ENCODE data around the gene LRRC3. TPM values are rescaled to one million over a fixed set of nuclear protein-coding genes. Genes with fewer than 3 reads are reported as not detected.

Gene LRRC3
- total RNA-seq, 1 experiment from 2014 or later, result not detected

DNA sequence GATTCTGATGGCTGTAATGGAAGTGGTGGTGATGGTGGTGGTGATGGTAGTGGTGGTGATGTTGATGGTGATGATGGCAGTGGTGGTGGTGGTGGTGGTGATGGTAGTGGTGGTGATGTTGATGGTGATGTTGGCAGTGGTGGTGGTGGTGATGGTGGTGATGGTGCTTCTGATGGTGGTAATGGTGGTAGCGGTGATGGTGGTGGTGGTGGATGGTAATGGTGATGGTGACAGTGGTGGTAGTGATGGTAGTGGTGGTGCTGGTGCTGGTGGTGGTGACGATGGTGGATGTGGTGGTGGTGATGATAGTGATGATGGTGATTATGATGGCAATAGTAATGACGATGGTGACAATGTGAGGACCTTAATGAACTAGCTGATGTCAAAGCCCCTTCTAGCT is 35.6 kb upstream of the LRRC3 start:
- no peak overlapping the region for H3K27ac ChIP-seq
- DNase-seq, result no peak
- H3K4me1 ChIP-seq, result no peaks in the 10 kb centered on the region
- H3K36me3 ChIP-seq, result no peaks in the 10 kb centered on the region
- H3K4me3 ChIP-seq, result no peak overlapping the region
- H3K9me3 ChIP-seq (replicated peaks), result no peaks in the 10 kb centered on the region
- no peaks in the 10 kb centered on the region for H3K27me3 ChIP-seq

DNA sequence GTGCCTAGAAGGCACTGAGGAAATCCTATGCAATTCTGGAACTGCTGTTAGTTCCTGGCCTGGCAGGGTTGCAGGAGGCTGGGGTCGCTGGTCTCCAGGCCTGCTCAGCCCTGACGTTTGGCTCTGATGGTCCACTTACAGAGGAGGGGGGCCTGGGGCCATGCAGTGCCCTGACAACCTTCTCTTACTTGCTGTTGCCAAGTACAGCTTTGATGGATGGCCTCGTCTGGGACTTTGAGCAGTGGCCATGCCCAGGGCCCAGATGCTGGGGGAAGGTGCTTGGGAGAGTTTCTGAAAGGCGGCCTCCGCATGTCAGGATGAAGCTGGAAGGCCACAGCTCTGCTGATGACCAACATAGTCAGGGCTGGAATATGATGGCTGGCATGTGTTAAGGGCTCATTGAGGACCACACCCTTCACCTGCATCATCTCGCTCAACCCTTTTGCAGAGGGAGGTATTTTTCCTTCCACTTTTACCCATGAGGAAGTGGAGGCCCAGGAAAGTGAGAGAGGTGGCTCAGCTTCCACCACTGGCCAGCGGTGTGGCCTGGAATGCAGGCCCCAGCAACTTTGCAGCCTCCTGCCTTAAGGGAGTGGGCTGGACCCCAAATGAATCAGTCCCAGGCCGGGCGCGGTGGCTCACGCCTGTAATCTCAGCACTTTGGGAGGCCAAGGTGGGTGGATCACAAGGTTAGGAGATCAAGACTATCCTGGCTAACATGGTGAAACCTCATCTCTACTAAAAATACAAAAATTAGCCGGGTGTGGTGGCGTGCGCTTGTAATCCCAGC is 34.7 kb upstream of the LRRC3 start:
- no peak overlapping the region for H3K4me3 ChIP-seq
- no peaks in the 10 kb centered on the region for H3K4me1 ChIP-seq
- H3K27ac ChIP-seq, result no peak overlapping the region
- no peak for DNase-seq
- no peaks in the 10 kb centered on the region for H3K9me3 ChIP-seq (replicated peaks)
- H3K36me3 ChIP-seq, result no peaks in the 10 kb centered on the region
- H3K27me3 ChIP-seq, result no peaks in the 10 kb centered on the region

DNA sequence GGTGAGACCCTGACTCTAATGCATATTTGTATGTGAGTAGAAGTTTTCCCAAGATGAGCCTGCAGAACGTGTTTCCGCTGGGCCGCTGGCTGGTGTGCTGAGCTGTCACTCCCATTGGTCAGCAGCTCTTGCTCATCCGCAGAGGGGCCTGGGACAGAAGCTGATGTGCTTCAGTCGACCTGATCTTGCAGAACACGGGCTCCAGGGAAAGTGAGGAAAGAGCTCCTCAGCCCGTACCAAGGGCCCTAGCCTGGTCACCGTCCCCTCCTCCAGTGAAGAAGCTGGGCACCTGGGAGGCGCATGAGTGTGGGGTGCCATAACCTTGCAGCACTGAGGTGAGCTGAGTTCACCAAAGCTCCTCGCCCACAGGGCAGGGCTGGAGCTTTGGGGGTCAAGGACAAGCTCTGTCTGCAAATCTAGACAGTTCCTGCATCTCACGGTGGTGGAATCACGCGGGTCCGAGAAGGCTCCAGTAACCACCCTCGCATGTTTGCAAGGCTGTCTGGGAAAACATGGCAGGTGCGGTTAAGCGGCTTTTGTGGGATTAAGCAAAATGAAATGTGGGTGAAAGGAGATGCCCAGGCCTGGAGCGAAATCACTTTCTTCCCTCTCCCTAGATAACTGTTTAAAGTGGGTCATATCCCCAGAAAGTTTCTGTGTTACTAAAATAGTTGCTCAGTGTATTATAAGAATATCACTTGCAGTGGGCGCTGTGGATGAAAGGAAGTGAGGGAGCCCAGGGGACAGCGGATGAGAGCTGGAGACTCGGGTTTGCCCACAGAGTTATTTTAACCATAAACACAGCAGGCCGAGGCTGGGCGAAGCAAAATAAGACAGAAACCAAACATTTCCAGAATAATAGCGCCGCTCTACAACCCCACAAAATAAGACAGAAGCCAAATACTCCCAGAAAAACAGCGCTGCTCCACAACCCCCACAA is 33.1 kb upstream of the LRRC3 start:
- Histone ChIP-seq H3K9me3 (replicated peaks) (no peaks in the 10 kb centered on the region), H3K4me1 (no peaks in the 10 kb centered on the region), H3K36me3 (no peaks in the 10 kb centered on the region), H3K4me3 (no peak overlapping the region), H3K27ac (no peak overlapping the region), H3K27me3 (no peaks in the 10 kb centered on the region)
- DNase-seq, result no peak

DNA sequence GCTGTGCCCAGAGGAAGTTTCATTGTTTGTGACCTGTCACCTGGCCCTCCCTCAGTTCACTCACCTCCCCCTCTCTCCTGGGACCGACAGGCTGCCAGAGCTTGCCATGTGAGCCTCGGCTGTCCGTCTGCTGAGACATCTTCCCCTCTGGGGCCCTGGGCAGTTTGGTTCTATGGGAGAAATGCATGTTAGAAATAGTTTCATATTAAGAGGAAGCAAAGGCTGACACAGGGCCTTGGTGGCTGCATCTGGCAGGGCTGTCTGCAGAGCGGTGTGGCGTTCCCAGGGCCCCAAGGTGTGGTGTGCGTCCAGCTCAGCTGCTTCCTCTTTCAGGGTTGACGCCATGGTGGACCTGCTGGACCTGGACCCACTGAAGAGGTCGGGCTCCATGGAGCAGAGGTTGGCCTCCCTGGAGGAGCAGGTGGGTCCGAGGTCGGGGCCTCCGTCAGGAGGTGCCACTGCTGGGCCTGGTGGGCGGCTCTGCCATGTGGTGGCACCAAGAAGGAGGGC is 31.9 kb upstream of the LRRC3 start:
- no peak overlapping the region for H3K27ac ChIP-seq
- H3K4me3 ChIP-seq, result no peak overlapping the region
- no peak for DNase-seq
- no peaks in the 10 kb centered on the region for H3K36me3 ChIP-seq
- H3K4me1 ChIP-seq, result no peaks in the 10 kb centered on the region
- no peaks in the 10 kb centered on the region for H3K9me3 ChIP-seq (replicated peaks)
- no peaks in the 10 kb centered on the region for H3K27me3 ChIP-seq

DNA sequence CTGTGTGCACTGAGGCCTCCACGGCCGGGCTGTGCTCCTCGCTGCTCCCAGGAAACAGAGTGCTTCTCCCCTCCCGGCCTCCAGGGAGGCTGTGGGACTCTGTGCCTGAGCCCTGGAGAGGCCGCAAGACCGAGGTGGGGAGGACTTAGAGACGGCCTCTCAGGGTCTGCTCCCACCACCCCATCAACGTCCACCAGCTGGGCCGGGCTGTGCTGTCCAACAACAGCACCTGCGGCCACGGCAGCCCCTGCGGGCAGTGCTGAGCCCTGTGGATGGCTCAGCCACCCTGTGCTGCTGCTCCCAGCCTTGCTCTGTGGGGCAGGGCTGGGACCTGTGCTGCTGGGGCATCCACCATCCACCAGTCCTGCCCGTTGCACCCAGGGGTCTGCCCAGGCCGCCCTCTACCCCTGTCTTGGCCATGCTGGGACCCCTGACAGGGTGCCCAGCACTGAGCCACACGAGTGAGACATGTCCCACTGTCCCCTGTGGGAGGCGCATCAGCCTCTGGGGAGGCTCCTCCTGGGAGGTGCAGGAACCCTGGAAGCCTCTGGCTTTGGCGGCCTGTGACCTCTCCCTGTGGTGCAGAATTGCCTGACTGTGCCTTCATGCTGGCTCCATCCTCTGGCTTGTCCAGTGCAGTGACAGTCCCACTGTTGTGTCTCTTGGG is 31.2 kb upstream of the LRRC3 start:
- H3K27ac ChIP-seq, result no peak overlapping the region
- no peaks in the 10 kb centered on the region for H3K36me3 ChIP-seq
- H3K9me3 ChIP-seq (replicated peaks), result no peaks in the 10 kb centered on the region
- H3K27me3 ChIP-seq, result no peaks in the 10 kb centered on the region
- DNase-seq, result no peak
- no peak overlapping the region for H3K4me3 ChIP-seq
- H3K4me1 ChIP-seq, result no peaks in the 10 kb centered on the region

DNA sequence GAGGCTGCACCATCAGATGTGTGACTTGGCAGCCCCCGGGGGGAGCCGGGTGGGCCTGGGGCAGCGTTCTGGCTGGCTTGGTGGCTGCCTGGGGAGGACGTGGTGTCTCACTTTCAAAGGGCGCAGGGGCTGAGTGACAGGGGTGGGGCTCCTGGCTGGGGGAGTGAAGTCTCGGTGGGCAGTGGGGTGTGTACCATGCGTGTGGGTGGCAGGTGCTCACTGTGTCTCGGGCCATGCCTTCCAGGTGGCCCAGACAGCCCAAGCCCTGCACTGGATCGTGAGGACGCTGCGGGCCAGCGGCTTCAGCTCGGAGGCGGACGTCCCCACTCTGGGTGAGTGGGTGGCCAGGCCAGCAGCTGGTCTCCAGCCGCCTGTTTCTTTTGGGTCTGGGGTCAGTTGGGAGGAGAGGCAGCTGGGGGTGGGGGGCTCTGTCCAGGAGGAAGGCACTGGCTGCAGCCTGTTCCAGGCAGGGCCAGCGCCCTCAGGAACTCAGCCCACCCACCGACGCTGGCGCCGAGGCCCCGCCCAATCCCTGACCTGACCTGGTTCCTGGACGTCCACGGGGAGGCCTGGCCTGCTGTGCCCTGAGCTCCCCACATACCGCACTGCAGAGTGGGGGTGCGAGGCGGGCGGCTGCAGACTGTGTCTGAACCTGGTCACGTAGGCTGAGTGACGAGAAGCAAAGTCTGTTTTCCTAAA is 30.6 kb upstream of the LRRC3 start:
- Histone ChIP-seq H3K36me3 (no peaks in the 10 kb centered on the region), H3K9me3 (replicated peaks) (no peaks in the 10 kb centered on the region), H3K4me3 (no peak overlapping the region), H3K4me1 (no peaks in the 10 kb centered on the region), H3K27ac (no peak overlapping the region), H3K27me3 (no peaks in the 10 kb centered on the region)
- DNase-seq, result no peak

DNA sequence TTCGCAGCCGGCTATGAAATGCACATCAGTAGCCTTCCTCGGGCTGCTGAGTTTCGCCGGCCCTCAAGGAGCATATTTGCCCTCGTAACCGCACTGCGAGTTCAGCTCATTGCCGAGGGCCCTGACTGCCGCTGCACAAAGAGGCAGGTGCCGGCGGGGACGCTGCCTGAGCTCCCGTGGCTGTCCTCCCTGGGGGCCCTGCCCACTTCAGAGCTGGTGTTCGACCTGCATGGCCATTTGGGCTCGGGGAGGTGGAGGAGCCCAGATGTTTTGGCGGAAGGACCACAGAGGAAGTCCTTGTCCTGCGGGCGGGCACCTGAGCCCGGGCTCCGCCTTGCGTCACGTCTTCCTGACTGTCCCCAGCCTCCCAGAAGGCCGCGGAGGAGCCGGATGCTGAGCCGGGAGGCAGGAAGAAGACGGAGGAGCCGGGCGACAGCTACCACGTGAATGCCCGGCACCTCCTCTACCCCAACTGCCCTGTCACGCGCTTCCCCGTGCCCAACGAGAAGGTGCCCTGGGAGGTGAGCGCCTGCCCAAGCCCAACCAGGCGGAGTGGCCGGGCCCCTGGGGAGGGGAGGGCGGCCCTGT is 29.9 kb upstream of the LRRC3 start:
- H3K4me1 ChIP-seq, result no peaks in the 10 kb centered on the region
- no peak for DNase-seq
- H3K36me3 ChIP-seq, result no peaks in the 10 kb centered on the region
- no peaks in the 10 kb centered on the region for H3K9me3 ChIP-seq (replicated peaks)
- H3K27ac ChIP-seq, result no peak overlapping the region
- no peaks in the 10 kb centered on the region for H3K27me3 ChIP-seq
- no peak overlapping the region for H3K4me3 ChIP-seq

DNA sequence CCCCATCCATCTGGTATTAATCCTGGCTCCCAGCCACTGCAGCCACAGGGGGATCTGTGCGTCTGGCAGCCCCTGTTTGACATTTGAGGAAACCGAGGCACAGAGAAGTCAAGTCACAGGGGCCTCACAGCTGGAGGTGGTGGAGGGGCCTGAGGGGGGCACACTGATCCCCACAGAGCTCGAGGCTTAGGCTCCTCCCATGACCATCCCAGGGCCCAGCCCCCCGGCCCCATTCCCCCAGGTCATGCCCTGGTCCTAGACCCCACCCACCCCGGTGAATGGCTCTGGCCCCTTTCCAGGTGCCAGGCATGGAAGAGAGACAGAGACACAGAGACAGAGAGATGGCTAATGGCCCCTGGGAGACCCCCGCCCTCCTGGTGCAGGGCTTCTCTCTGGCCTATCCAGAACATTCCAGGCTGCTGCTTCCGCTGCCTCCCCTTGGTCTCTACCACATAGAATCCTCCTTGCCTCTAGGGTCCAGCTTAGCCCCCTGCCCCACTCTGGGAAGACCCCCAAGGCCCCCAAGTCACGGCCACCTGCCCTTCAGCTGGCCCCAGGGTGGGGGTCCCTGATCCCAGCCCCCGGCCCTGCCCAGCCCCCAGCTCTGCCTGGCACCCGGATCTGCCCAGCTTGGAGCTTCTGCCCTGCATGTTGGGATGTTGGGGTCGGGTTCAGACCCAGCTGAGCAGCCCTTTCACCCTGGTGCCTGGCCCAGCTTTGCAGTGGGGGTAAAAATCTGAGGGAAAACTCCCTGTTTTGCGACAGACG is 29.2 kb upstream of the LRRC3 start:
- H3K27ac ChIP-seq, result no peak overlapping the region
- H3K27me3 ChIP-seq, result no peaks in the 10 kb centered on the region
- H3K4me1 ChIP-seq, result no peaks in the 10 kb centered on the region
- H3K9me3 ChIP-seq (replicated peaks), result no peaks in the 10 kb centered on the region
- no peaks in the 10 kb centered on the region for H3K36me3 ChIP-seq
- no peak for DNase-seq
- no peak overlapping the region for H3K4me3 ChIP-seq

DNA sequence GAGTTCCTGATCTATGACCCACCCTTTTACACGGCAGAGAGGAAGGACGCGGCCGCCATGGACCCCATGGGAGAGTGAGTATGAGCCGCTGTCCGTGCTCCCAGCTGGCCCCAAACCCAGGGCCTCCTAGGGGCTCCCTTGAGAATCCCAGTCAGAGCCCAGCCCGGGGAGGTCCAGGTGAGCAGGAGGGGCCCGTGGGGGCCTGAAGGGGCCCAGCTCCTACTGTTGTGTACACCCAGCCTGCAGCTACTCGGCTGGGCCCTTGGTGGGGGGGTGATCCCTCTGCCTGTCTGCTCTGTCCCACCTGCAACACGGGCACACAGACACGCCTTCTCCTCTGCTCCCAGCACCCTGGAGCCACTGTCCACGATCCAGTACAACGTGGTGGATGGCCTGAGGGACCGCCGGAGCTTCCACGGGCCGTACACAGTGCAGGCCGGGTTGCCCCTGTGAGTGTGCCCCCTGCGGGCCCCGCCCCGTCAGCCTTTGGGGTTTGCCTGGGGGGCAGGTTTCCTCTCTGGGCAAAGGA is 28.6 kb upstream of the LRRC3 start:
- Histone ChIP-seq H3K4me1 (no peaks in the 10 kb centered on the region), H3K27me3 (no peaks in the 10 kb centered on the region), H3K9me3 (replicated peaks) (no peaks in the 10 kb centered on the region), H3K36me3 (no peaks in the 10 kb centered on the region), H3K27ac (no peak overlapping the region), H3K4me3 (no peak overlapping the region)
- no peak for DNase-seq

DNA sequence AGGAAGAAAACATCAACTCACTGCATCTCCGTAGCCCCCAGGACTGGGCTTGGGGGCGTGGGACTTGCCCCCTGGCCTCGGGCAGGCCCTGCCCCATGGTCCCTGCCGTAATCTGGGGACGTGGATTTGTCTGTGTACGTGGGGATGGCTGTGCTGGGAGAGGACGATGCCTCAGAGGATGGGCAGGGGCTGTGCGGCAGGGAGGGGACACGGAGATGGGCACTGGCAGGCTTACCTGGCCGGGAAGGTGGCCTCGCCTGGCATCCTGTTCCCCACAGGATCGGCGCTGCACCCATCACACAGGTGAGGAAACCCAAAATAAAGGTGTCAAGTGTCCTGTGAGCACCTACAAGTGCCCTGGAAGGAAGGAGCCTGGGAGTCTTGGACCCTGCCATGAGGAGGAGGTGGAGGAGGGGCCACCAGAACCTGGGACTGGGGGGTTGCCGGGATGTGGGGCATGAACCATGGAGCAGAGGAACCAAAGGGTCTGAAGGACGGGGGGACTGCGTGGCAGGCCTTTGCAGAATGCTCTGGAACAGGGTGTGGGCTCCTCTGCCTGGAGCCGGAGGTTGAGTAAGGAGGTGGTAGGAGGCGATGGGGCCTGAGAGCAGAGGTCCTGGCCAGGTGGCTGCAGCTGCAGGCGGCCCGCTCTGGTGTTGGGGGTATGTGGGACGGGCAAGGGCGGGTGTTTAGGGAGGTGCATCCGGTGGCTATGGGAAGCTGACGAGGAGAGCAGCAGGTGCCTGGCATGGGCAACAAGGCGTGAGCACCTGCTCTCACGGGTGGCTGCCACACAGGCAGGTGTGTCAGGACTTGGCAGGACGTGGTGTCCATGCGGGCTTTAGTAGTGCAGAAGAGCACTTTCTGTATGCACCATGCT is 27.8 kb upstream of the LRRC3 start:
- Histone ChIP-seq H3K4me1 (no peaks in the 10 kb centered on the region), H3K27me3 (no peaks in the 10 kb centered on the region), H3K27ac (no peak overlapping the region), H3K36me3 (no peaks in the 10 kb centered on the region), H3K4me3 (no peak overlapping the region), H3K9me3 (replicated peaks) (no peaks in the 10 kb centered on the region)
- no peak for DNase-seq

DNA sequence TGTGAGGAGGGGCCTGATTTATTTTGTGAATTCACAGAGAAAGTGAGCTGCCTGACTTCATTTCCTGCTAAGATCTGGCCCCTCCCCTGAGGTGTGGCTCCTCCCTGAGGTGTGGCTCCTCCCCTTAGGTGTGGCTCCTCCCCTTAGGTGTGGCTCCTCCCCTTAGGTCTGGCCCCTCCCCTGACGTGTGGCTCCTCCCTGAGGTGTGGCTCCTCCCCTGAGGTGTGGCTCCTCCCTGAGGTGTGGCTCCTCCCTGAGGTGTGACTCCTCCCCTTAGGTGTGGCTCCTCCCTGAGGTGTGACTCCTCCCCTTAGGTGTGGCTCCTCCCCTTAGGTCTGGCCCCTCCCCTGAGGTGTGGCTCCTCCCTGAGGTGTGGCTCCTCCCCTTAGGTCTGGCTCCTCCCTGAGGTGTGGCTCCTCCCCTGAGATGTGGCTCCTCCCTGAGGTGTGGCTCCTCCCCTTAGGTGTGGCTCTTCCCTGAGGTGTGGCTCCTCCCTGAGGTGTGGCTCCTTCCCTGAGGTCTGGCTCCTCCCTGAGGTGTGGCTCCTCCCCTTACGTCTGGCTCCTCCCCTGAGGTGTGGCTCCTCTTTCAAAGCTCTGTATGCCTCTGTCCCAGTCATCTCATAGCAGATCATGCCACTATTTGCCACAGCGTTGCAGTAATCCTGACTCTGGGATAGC is 26.9 kb upstream of the LRRC3 start:
- Histone ChIP-seq H3K27me3 (no peaks in the 10 kb centered on the region), H3K36me3 (no peaks in the 10 kb centered on the region), H3K9me3 (replicated peaks) (no peaks in the 10 kb centered on the region), H3K4me1 (no peaks in the 10 kb centered on the region), H3K4me3 (no peak overlapping the region), H3K27ac (no peak overlapping the region)
- peak in 1 of 2 experiments; percentile 26 for DNase-seq

DNA sequence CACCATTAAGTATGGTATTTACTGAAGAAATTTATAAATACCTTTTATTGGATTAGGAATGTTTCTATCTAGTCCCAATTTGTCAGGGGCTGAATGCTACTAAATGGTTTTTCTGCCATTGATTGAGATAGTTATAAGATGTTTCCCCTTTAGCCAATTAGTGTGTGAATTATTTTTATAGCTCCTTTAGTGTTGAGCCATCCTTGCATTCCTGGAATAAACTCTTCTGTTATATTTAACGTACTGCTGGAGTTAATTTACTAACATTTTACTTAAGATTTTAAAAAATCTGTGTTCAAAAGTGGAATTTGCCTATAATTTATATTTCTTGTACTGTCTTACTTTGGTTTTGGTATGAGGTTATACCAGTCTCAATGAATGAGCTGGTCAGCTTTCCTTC is 25.4 kb upstream of the LRRC3 start:
- Histone ChIP-seq H3K27me3 (no peaks in the 10 kb centered on the region), H3K4me3 (no peak overlapping the region), H3K27ac (no peak overlapping the region), H3K9me3 (replicated peaks) (no peaks in the 10 kb centered on the region), H3K4me1 (no peaks in the 10 kb centered on the region), H3K36me3 (no peaks in the 10 kb centered on the region)
- no peak for DNase-seq
